Activated CD4-positive, alpha-beta T cell treated with anti-CD3 and anti-CD28 coated beads for 48 hours (primary cell): ENCODE results near the gene ADAMTS9.

Source experiments
- DNase-seq: peaks from one replicate; pipeline ENCODE4 v3.0.0-alpha.2; 2020

The ADAMTS9 gene, protein sequence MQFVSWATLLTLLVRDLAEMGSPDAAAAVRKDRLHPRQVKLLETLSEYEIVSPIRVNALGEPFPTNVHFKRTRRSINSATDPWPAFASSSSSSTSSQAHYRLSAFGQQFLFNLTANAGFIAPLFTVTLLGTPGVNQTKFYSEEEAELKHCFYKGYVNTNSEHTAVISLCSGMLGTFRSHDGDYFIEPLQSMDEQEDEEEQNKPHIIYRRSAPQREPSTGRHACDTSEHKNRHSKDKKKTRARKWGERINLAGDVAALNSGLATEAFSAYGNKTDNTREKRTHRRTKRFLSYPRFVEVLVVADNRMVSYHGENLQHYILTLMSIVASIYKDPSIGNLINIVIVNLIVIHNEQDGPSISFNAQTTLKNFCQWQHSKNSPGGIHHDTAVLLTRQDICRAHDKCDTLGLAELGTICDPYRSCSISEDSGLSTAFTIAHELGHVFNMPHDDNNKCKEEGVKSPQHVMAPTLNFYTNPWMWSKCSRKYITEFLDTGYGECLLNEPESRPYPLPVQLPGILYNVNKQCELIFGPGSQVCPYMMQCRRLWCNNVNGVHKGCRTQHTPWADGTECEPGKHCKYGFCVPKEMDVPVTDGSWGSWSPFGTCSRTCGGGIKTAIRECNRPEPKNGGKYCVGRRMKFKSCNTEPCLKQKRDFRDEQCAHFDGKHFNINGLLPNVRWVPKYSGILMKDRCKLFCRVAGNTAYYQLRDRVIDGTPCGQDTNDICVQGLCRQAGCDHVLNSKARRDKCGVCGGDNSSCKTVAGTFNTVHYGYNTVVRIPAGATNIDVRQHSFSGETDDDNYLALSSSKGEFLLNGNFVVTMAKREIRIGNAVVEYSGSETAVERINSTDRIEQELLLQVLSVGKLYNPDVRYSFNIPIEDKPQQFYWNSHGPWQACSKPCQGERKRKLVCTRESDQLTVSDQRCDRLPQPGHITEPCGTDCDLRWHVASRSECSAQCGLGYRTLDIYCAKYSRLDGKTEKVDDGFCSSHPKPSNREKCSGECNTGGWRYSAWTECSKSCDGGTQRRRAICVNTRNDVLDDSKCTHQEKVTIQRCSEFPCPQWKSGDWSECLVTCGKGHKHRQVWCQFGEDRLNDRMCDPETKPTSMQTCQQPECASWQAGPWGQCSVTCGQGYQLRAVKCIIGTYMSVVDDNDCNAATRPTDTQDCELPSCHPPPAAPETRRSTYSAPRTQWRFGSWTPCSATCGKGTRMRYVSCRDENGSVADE (N-terminal part only)

GRCh38 chr3:64687781-64688604 is at the start of gene ADAMTS9:
TSS of gene ADAMTS9 (minus strand) at chr3:64688000. CDS start at chr3:64687657, 343 bp downstream.
- DNase-seq = no peak

DNA sequence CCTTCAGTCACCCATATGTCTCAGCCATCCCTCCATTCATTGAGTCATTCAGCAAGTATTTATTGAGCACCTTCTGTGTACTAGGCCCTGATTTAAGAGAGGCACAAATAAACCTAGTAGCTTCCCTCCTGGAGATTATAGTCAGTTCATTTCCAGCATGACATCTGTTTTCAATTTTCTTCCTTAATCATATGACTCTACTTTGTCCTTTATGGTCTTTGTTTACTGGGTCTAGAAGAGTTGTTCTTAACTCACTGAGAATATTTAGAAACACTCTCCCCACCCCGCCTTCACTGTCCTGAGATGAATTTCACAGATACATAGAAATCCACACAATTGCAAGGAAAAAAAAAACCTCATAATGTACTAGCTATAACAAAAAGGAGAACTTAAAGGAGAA is 44.8 kb upstream of the ADAMTS9 start:
- no peak for DNase-seq

DNA sequence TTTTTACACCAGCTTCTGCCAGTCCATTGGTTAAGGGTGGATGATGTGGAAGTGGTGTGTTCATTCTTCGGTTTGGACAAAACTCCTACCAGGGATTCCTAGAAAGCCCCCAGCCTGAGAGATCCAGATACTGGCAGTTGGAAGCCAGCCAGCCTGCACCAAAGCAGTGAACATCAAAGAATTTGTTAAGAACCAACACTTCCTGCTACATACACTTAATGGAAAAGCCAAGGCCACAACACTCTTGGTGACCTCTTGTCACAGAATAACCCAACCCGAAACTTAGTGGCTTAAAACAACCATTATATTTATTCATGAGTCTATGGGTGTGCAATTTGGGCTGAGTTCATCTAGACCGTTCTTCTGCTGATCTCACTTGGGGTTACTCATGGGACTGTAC is 42.9 kb upstream of the ADAMTS9 start:
- no peak for DNase-seq

DNA sequence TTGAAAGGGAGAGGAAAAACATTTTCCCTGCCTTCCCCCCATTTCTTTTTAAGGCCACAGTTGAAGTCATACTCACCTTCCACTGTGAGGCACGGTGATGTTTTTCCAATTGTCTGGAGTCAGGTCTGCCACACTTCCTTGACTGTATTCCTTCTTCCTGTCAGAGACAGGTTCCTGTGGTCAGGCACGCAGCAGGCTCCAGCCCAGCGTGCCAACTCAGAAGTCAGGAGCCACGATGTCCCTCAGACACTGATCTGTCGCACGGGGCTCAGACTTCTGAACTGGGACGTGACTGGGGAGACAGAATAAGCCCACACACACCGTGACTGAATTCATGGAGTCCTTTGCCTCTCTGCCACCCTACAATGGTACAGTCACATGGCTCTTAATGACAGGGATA is 41.2 kb upstream of the ADAMTS9 start:
- no peak for DNase-seq

- no peak for DNase-seq
Measured at GRCh38 chr3:64728428-64728827, 40.6 kb upstream of the ADAMTS9 start.

GRCh38 chr3:64726414-64727090 is 38.8 kb upstream of the ADAMTS9 start:
- DNase-seq = no peak

DNA sequence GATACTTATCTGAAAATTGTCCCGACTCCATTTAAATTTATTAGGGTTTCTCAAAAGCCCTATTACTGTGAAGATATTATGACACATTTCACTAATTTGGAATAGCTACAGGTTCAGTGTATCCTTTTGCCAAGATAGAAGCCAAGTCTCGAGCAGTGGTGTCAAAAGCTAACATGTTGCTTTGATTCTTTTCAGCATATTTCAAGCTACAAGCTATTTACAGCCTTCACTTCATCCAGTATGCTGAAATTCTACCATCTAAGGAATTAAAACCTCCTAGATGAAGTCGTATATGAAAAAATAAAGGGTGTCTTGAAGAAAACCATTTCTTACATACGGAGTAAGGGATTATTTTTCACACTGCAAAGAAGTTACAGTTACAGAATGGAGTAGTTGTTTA is 31.2 kb upstream of the ADAMTS9 start:
- DNase-seq = no peak

DNA sequence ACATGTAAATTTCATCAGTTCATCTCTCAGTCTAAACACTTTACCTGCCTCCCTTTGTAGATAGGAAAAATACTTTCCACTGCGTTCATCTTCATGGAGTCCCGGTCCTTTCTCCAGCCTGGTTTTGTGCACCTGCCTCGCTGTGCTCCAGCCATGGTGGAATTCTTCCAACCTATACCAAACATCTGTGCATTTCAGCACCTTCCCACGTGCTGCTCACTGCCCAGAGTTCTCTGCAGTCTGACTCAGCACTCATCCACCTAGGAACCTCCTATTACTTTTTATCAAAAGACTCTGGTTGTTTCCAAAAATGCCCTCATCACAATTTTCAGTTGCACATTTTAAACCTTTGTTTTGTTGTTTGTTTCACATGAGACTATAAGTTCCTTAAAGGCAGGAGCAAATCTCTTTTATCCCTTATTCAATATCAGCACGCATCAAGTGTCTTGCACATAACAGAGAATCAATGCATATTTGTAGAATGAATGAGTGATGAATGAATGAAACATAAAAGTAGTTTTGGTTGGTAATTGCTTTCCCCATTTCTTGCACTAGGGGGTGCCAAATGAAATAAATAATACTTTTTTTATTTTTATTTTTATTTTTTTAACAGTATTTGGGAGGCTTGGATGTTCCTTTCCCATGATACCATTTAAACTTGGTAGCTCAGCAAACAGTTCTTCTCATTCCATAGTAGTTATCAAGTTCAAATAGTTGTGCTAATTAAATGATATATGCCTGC is 30.2 kb upstream of the ADAMTS9 start:
- DNase-seq = no peak

GRCh38 chr3:64717411-64717810 is 29.6 kb upstream of the ADAMTS9 start:
- DNase-seq = no peak

DNA sequence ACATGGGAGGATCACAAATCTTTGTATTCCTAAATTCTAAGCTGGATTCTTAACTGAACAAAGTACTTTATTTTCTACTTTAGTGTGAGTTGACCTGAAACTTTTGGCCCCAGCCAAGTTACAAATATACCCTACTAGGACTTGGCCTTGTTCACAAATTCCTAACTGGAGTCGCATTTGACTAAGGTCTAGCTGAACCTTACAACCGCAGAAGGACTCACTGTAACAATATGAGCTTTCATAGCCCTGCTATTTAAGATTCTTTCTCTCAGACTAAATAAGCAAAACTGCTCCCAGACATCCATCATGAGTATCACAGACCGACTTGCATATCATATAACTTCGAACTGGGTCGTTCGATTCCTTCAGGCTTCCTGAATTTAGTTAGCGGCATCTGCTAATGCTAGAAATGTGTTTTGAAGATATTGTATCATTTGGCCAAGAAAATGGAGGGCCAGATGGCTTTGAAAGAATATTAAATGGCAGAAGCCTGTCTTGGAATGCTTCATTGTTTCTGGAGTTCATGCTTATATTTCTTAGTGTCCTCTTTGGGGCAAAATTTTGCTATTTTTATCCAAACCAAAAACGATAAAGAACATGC is 28.4 kb upstream of the ADAMTS9 start:
- DNase-seq = no peak

- no peak for DNase-seq
Measured at GRCh38 chr3:64715211-64715982, 27.6 kb upstream of the ADAMTS9 start.

GRCh38 chr3:64708456-64708855 is 20.7 kb upstream of the ADAMTS9 start:
- DNase-seq = no peak

DNA sequence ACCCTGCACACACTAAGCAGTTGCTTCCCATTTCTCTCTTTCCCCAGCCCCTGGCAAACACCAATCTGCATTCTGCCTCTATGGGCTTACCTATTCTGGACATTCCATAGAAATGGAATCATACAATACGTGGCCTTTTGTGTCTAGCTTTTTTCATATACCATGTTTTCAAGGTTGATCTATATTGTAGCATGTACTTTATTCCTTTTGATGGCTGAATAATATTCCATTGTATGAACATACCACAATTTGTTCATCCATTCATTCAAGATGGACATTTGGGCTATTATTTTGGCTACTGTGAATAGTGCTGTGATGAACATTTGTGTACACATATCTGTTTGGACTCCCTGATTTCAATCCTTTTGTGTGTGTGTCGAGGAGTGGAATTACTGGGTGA is 18.1 kb upstream of the ADAMTS9 start:
- DNase-seq = no peak

DNA sequence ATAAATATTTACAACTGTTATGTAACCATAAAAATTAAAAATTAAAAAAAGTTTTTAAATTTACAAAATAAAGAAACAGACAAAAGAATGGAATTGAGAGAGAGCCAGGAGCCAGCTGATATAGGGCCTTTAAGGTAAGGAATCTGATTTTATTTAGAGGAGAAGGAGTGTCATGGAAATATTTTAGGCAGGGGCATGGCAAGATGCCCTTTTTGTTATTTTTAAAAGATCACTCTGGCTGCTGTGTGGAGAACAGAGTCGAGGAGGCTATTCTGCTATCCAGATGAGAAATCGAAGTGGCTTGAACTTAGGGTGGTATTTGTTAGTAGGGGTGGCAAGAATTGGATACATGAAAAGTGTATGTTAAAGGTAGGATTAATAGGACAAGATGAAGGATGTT is 9.1 kb upstream of the ADAMTS9 start:
- no peak for DNase-seq

DNA sequence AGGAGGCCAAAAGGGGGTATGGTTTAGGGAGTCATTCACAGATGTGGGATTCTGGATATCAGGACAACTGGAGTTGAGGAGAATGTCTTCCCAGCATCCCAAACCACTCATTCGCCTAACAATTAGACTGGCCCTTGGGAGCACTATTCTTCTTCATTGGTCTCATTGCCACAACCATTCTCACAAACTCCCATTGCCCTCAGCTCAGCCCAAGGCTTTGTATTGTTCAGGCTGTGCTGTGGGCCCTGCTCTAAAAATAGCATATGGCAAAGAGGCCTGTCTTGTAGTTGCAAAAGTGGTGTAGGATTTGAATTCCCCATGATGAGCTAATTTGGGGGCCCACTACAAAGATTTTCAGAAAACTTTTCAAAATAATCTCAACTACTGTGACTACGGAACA is 6.3 kb upstream of the ADAMTS9 start:
- no peak for DNase-seq

- no peak for DNase-seq
Measured at GRCh38 chr3:64693031-64693430, 5.2 kb upstream of the ADAMTS9 start.

DNA sequence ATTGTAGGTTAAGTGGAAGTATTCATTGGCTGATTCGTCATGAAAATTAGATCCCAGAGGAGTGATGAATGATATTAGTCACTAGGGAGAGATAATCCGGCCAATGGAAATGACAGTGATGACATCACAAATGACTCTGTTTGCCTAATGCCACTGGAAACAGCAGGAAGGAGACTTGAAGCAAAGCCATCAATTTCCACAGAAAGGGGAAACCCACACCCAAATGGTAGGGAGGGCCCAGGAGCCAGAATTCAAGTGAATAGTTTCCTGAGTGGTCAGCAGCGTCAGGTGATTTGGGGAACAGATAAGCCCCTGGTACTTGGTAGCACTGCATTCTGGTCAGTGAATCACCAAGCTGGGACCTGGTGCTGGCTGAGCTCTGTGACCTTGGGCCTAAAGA is 3.3 kb upstream of the ADAMTS9 start:
- no peak for DNase-seq

DNA sequence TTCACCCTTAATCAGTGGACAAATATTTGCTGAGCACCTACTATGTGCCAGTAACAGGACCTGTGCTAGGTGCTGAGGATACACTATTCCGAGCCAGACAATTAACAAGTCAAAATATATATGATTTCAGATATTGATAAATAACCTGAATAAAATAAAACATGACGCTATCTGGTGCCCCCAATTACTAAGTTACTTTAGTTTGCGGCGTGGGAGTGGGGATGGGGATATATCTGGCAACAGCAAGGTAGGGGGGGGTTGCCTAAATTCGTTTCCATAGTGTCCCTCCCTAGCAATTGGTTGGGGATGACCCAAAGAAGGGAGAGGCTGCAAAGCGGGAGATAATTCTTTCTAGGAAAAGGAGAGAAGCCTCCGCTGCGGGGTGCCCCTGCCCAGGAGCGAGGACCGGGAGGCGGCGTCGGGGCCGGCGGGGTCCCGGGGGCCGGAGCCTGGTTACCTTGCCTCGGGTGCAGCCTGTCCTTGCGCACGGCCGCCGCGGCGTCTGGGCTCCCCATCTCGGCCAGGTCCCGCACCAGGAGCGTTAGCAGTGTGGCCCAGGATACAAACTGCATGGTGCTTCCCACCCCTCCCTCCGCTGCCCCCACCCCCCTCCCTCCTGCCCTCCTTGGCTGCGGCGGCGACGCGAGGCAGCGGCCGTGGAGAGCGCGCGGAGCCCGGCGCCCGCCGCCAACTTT is 567 bp downstream of the ADAMTS9 start:
- no peak for DNase-seq

- no peak for DNase-seq
Measured at GRCh38 chr3:64686446-64686908, 1.3 kb downstream of the ADAMTS9 start.
